CD8-positive, alpha-beta memory T cell (primary cell): ENCODE measurements around the gene PCDHA5. TPM values are rescaled to one million over a fixed set of nuclear protein-coding genes. Genes with fewer than 3 reads are reported as not detected.
"Not testable (repeated sequence)": the region's sequence is repeated elsewhere in the genome, so short reads cannot be mapped to it uniquely, and the experiment has no call there.

Source experiments
- CTCF ChIA-PET: fragments of 350-600 bp; sonication (Branson Sonifier 250); formaldehyde crosslinking; loops from one replicate; lab custom pipeline; 2021; ENCODE audit warnings: antibody characterized with exemption; lab: Charles Lee
- POLR2A ChIA-PET: fragments of 350-600 bp; sonication (Branson Sonifier 250); formaldehyde crosslinking; loops from one replicate; lab custom pipeline; 2021; ENCODE audit warnings: antibody characterized with exemption; lab: Charles Lee
- DNase-seq, 5 donors: peaks; one replicate each; pipeline versions ENCODE4 v3.0.0 to v3.0.0-alpha.2; 2020 to 2022; ENCODE audit warnings: mixed read lengths in 1 of 5
- H3K27ac ChIP-seq: one replicate; pipeline ENCODE4 v1.7.0; 2013; ENCODE audit warnings: low read depth, mild to moderate bottlenecking, low read length, moderate library complexity
- H3K27me3 ChIP-seq: 2 replicates; pipeline ENCODE4 v1.7.0; 2013; ENCODE audit warnings: low read length, mild to moderate bottlenecking; ENCODE audit not compliant: insufficient read depth, poor library complexity, severe bottlenecking
- H3K36me3 ChIP-seq: 2 replicates; pipeline ENCODE4 v1.7.0; 2013; ENCODE audit warnings: mild to moderate bottlenecking, low read length, moderate library complexity; ENCODE audit not compliant: insufficient read depth
- H3K4me1 ChIP-seq: 2 replicates; pipeline ENCODE4 v1.7.0; 2013; ENCODE audit warnings: mild to moderate bottlenecking, low read length, moderate library complexity; ENCODE audit not compliant: insufficient read depth
- H3K4me3 ChIP-seq: 2 replicates; pipeline ENCODE4 v1.7.0; 2013; ENCODE audit warnings: mild to moderate bottlenecking, low read length
- H3K9me3 ChIP-seq: 2 replicates; pipeline ENCODE4 v1.7.0; 2013; ENCODE audit warnings: mild to moderate bottlenecking, low read length
- H3K27ac Mint-ChIP-seq, 8 donors: one replicate each; pipeline ENCODE4 v1.8.0; 2020 to 2021; ENCODE audit warnings: mixed read lengths in 8 of 8, mild to moderate bottlenecking in 6 of 8, inconsistent platforms in 3 of 8, moderate library complexity in 3 of 8
- H3K27me3 Mint-ChIP-seq, 2 donors: one replicate each; pipeline ENCODE4 v1.8.0; 2020 to 2021; ENCODE audit warnings: mixed read lengths in 2 of 2, mild to moderate bottlenecking in 1 of 2, moderate library complexity in 1 of 2
- H3K36me3 Mint-ChIP-seq, 3 donors: one replicate each; pipeline ENCODE4 v1.8.0; 2020 to 2021; ENCODE audit warnings: mixed read lengths in 3 of 3, inconsistent platforms in 1 of 3, mild to moderate bottlenecking in 1 of 3
- H3K4me1 Mint-ChIP-seq, 3 donors: one replicate each; pipeline ENCODE4 v1.8.0; 2020 to 2021; ENCODE audit warnings: mixed read lengths in 3 of 3, inconsistent platforms in 1 of 3, mild to moderate bottlenecking in 1 of 3
- H3K4me3 Mint-ChIP-seq, 7 donors: one replicate each; pipeline ENCODE4 v1.8.0; 2020 to 2021; ENCODE audit warnings: mixed read lengths in 7 of 7, mild to moderate bottlenecking in 6 of 7, moderate library complexity in 4 of 7, inconsistent platforms in 2 of 7
- H3K9me3 Mint-ChIP-seq, 5 donors: one replicate each; pipeline ENCODE4 v1.8.0; 2020 to 2022; ENCODE audit warnings: mixed read lengths in 5 of 5, mild to moderate bottlenecking in 3 of 5, moderate library complexity in 2 of 5, inconsistent platforms in 1 of 5
- polyA plus RNA-seq: library from polyadenylated mRNA; unstranded; fragments of 300-500 nt; fragmentation: Illumina TruSeq; gene quantifications from one replicate; pipeline ENCODE4 v1.2.3, GENCODE V29; 2021
- total RNA-seq, 2 experiments: library from RNA; stranded (reverse); gene quantifications; one replicate each; pipeline ENCODE4 v1.2.3, GENCODE V29; 2021

Gene PCDHA5
- total and polyA plus RNA-seq, 3 experiments from 2014 or later: not detected

- POLR2A ChIA-PET: no interaction called here
- Mint-ChIP-seq H3K36me3 (no peaks in the 10 kb centered on the region), H3K9me3 (peaks cover 21 to 33% (median 28%) of the 10 kb centered on the region in 5 donors), H3K27me3 (peaks cover 9 to 31% of the 10 kb centered on the region in 2 donors), H3K4me3 (no peak overlapping the region), H3K27ac (no peak overlapping the region), H3K4me1 (no peaks in the 10 kb centered on the region)
- H3K4me1 ChIP-seq: no peaks in the 10 kb centered on the region
- H3K4me3 ChIP-seq: no peak overlapping the region
- H3K36me3 ChIP-seq: no peaks in the 10 kb centered on the region
- no peaks in the 10 kb centered on the region for H3K9me3 ChIP-seq
- no peak overlapping the region for H3K27ac ChIP-seq
- DNase-seq: no peak
- no peaks in the 10 kb centered on the region for H3K27me3 ChIP-seq
- CTCF ChIA-PET: no interaction called here
These were observed 21.7 kb downstream of the PCDHA5 start for GRCh38 chr5:140842798-140843733.

GRCh38 chr5:140848139-140849102, 27.0 kb downstream of the PCDHA5 start, which contains the start of gene PCDHA9:
Gene PCDHA9 (plus strand): TSS chr5:140848382. CDS start chr5:140848496, 114 bp downstream.
- POLR2A ChIA-PET, CTCF ChIA-PET: not testable (repeated sequence)

DNA sequence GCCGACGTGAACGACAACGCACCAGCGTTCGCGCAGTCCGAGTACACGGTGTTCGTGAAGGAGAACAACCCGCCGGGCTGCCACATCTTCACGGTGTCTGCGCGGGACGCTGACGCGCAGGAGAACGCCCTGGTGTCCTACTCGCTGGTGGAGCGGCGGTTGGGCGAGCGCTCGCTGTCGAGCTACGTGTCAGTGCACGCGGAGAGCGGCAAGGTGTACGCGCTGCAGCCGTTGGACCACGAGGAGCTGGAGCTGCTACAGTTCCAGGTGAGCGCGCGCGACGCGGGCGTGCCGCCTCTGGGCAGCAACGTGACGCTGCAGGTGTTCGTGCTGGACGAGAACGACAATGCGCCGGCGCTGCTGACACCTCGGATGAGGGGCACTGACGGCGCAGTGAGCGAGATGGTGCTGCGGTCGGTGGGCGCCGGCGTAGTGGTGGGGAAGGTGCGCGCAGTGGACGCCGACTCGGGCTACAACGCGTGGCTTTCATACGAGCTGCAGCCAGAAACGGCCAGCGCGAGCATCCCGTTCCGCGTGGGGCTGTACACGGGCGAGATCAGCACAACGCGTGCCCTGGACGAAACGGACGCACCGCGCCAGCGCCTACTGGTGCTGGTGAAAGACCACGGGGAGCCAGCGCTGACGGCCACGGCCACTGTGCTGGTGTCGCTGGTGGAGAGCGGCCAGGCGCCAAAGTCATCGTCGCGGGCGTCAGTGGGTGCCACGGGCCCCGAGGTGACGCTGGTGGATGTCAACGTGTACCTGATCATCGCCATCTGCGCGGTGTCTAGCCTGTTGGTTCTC, 28.6 kb downstream of the PCDHA5 start:
- H3K4me1 Mint-ChIP-seq, H3K27me3 ChIP-seq, H3K4me3 ChIP-seq, H3K36me3 ChIP-seq, H3K4me1 ChIP-seq, DNase-seq, H3K9me3 ChIP-seq, H3K27ac ChIP-seq, POLR2A ChIA-PET, H3K4me3 Mint-ChIP-seq, H3K36me3 Mint-ChIP-seq, H3K27ac Mint-ChIP-seq, CTCF ChIA-PET: not testable (repeated sequence)
- Mint-ChIP-seq H3K9me3 (peaks cover 5 to 14% (median 10%) of the 10 kb centered on the region in 5 donors), H3K27me3 (peaks cover 3 to 38% of the 10 kb centered on the region in 2 donors)

More at GRCh38 chr5:140848139-140849102, 27.0 kb downstream of the PCDHA5 start, which contains the start of gene PCDHA9:
- H3K36me3 ChIP-seq, H3K27me3 ChIP-seq, H3K36me3 Mint-ChIP-seq, H3K4me1 ChIP-seq, H3K4me1 Mint-ChIP-seq, H3K9me3 ChIP-seq, DNase-seq, H3K27ac ChIP-seq, H3K4me3 Mint-ChIP-seq, H3K4me3 ChIP-seq, H3K27ac Mint-ChIP-seq: not testable (repeated sequence)
- Mint-ChIP-seq H3K9me3 (peaks cover 9 to 19% (median 12%) of the 10 kb centered on the region in 5 donors), H3K27me3 (peaks cover 3 to 32% of the 10 kb centered on the region in 2 donors)

GRCh38 chr5:140855772-140856674, 34.6 kb downstream of the PCDHA5 start, which contains the start of gene PCDHA10:
Gene PCDHA10 (plus strand): TSS chr5:140855897. CDS start chr5:140856049, 152 bp downstream.
- no peak within 1 kb of the TSS for H3K27ac ChIP-seq
- Mint-ChIP-seq H3K27me3 (peaks cover 5 to 35% of the 10 kb centered on the region in 2 donors), H3K9me3 (peaks cover 6 to 14% (median 9%) of the 10 kb centered on the region in 5 donors), H3K4me1 (no peaks in the 10 kb centered on the region), H3K27ac (no peak within 1 kb of the TSS), H3K36me3 (no peaks in the 10 kb centered on the region), H3K4me3 (no peak within 1 kb of the TSS)
- H3K4me1 ChIP-seq: no peaks in the 10 kb centered on the region
- H3K4me3 ChIP-seq: no peak within 1 kb of the TSS
- no peaks in the 10 kb centered on the region for H3K9me3 ChIP-seq
- DNase-seq: no peak
- no peaks in the 10 kb centered on the region for H3K27me3 ChIP-seq
- ChIA-PET CTCF (no interaction called here), POLR2A (no interaction called here)
- H3K36me3 ChIP-seq: no peaks in the 10 kb centered on the region

- Mint-ChIP-seq H3K4me1 (no peaks in the 10 kb centered on the region), H3K9me3 (peaks cover 6 to 19% (median 15%) of the 10 kb centered on the region in 5 donors), H3K4me3 (no peak overlapping the region), H3K27ac (no peak overlapping the region), H3K27me3 (peaks cover 12 to 42% of the 10 kb centered on the region in 2 donors), H3K36me3 (no peaks in the 10 kb centered on the region)
- ChIA-PET CTCF (no interaction called here), POLR2A (no interaction called here)
- no peaks in the 10 kb centered on the region for H3K36me3 ChIP-seq
- no peak overlapping the region for H3K27ac ChIP-seq
- DNase-seq: no peak
- no peaks in the 10 kb centered on the region for H3K9me3 ChIP-seq
- no peak overlapping the region for H3K4me3 ChIP-seq
- H3K27me3 ChIP-seq: no peaks in the 10 kb centered on the region
- no peaks in the 10 kb centered on the region for H3K4me1 ChIP-seq
These were observed 36.0 kb downstream of the PCDHA5 start for GRCh38 chr5:140857177-140857986.

DNA sequence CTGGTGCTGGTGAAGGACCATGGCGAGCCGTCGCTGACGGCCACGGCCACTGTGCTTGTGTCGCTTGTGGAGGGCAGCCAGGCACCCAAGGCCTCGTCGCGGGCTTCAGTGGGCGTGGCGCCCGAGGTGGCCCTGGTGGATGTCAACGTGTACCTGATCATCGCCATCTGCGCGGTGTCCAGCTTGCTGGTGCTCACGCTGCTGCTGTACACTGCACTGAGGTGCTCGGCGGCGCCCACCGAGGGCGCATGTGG, 36.5 kb downstream of the PCDHA5 start:
- Mint-ChIP-seq H3K4me3 (no peak overlapping the region), H3K36me3 (no peaks in the 10 kb centered on the region), H3K4me1 (no peaks in the 10 kb centered on the region), H3K27me3 (peaks cover 12 to 38% of the 10 kb centered on the region in 2 donors), H3K9me3 (peaks cover 6 to 17% (median 15%) of the 10 kb centered on the region in 5 donors), H3K27ac (no peak overlapping the region)
- DNase-seq: no peak
- no peaks in the 10 kb centered on the region for H3K27me3 ChIP-seq
- no peaks in the 10 kb centered on the region for H3K9me3 ChIP-seq
- POLR2A ChIA-PET: no interaction called here
- no peaks in the 10 kb centered on the region for H3K4me1 ChIP-seq
- H3K27ac ChIP-seq: no peak overlapping the region
- H3K4me3 ChIP-seq: no peak overlapping the region
- H3K36me3 ChIP-seq: no peaks in the 10 kb centered on the region
- CTCF ChIA-PET: no interaction called here
